ENCODE results near the gene NPHP4.

NPHP4 gene

GRCh38 chr1:6026095-6026809, 34.0 kb upstream of the NPHP4 start:
- peak overlapping the region; percentile 78 for H3K9ac ChIP-seq (ENCODE audit: low read length)
- peak overlapping the region; percentile 85 for H3K4me2 ChIP-seq (ENCODE audit: low read length)
- peaks cover 26% of the 10 kb centered on the region for H3K79me2 ChIP-seq (ENCODE audit: insufficient read depth, low read length)
- peak overlapping the region; percentile 78 for H3K27ac ChIP-seq (ENCODE audit: low read depth, low read length, poor library complexity, severe bottlenecking)
- H2AFZ ChIP-seq (ENCODE audit: low read length) = no peak overlapping the region
- H3K27me3 ChIP-seq (ENCODE audit: insufficient read depth, low read length) = no peaks in the 10 kb centered on the region
- H3F3A ChIP-seq (ENCODE audit: insufficient read depth, low read length) = no peaks in the 10 kb centered on the region
- H3K4me3 ChIP-seq (ENCODE audit: low read depth, low read length, poor library complexity, severe bottlenecking) = peak overlapping the region; percentile 77
- peaks cover 24% of the 10 kb centered on the region; the same call in 1 of the 2 replicates for H3K36me3 ChIP-seq (ENCODE audit: insufficient read depth, low read length)
- H3K9me3 ChIP-seq (ENCODE audit: low read length) = no peaks in the 10 kb centered on the region
- TF ChIP-seq EZH2 (IDR thresholded peaks at IDR 0.05; ENCODE audit: borderline replicate concordance, low read length) (no peak), CTCF (IDR thresholded peaks at IDR 0.05; ENCODE audit: low read length) (no peak)
- no peaks in the 10 kb centered on the region for H3K9me2 ChIP-seq (ENCODE audit: low read depth, low read length)
- peaks cover 58% of the 10 kb centered on the region for H3K4me1 ChIP-seq (ENCODE audit: insufficient read depth, low read length, severe bottlenecking)
- H4K20me1 ChIP-seq (ENCODE audit: insufficient read depth, low read length) = no peaks in the 10 kb centered on the region

GRCh38 chr1:6025269-6026094, 33.3 kb upstream of the NPHP4 start:
- Histone ChIP-seq H3K27me3 (ENCODE audit: insufficient read depth, low read length) (no peaks in the 10 kb centered on the region), H3K9me2 (ENCODE audit: low read depth, low read length) (no peaks in the 10 kb centered on the region), H3F3A (ENCODE audit: insufficient read depth, low read length) (no peaks in the 10 kb centered on the region), H2AFZ (ENCODE audit: low read length) (no peak overlapping the region), H3K4me1 (ENCODE audit: insufficient read depth, low read length, severe bottlenecking) (peaks cover 51% of the 10 kb centered on the region), H3K9me3 (ENCODE audit: low read length) (no peaks in the 10 kb centered on the region), H3K36me3 (ENCODE audit: insufficient read depth, low read length) (peaks cover 20% of the 10 kb centered on the region; the same call in 1 of the 2 replicates), H3K79me2 (ENCODE audit: insufficient read depth, low read length) (peaks cover 20% of the 10 kb centered on the region), H3K9ac (ENCODE audit: low read length) (peak overlapping the region; percentile 78), H3K4me2 (ENCODE audit: low read length) (peak overlapping the region; percentile 85), H3K27ac (ENCODE audit: low read depth, low read length, poor library complexity, severe bottlenecking) (peak overlapping the region; percentile 16), H4K20me1 (ENCODE audit: insufficient read depth, low read length) (no peaks in the 10 kb centered on the region), H3K4me3 (ENCODE audit: low read depth, low read length, poor library complexity, severe bottlenecking) (peak overlapping the region; percentile 77)
- TF ChIP-seq EZH2 (IDR thresholded peaks at IDR 0.05; ENCODE audit: borderline replicate concordance, low read length) = no peak
- no peak for TF ChIP-seq CTCF (IDR thresholded peaks at IDR 0.05; ENCODE audit: low read length)

GRCh38 chr1:6024376-6024775, 32.2 kb upstream of the NPHP4 start:
- H3K9me3 ChIP-seq (ENCODE audit: low read length) = no peaks in the 10 kb centered on the region
- no peak overlapping the region for H2AFZ ChIP-seq (ENCODE audit: low read length)
- TF ChIP-seq EZH2 (IDR thresholded peaks at IDR 0.05; ENCODE audit: borderline replicate concordance, low read length) = no peak
- TF ChIP-seq CTCF (IDR thresholded peaks at IDR 0.05; ENCODE audit: low read length) = no peak
- no peak overlapping the region for H3K9ac ChIP-seq (ENCODE audit: low read length)
- peak overlapping the region; percentile 40 for H3K27ac ChIP-seq (ENCODE audit: low read depth, low read length, poor library complexity, severe bottlenecking)
- no peaks in the 10 kb centered on the region for H3F3A ChIP-seq (ENCODE audit: insufficient read depth, low read length)
- peak overlapping the region; percentile 85; the same call in 1 of the 2 replicates for H3K4me2 ChIP-seq (ENCODE audit: low read length)
- H3K4me1 ChIP-seq (ENCODE audit: insufficient read depth, low read length, severe bottlenecking) = peaks cover 40% of the 10 kb centered on the region
- H3K27me3 ChIP-seq (ENCODE audit: insufficient read depth, low read length) = no peaks in the 10 kb centered on the region
- no peaks in the 10 kb centered on the region for H4K20me1 ChIP-seq (ENCODE audit: insufficient read depth, low read length)
- no peak overlapping the region for H3K4me3 ChIP-seq (ENCODE audit: low read depth, low read length, poor library complexity, severe bottlenecking)
- peaks cover 12% of the 10 kb centered on the region for H3K79me2 ChIP-seq (ENCODE audit: insufficient read depth, low read length)
- peaks cover 9% of the 10 kb centered on the region; the same call in 1 of the 2 replicates for H3K36me3 ChIP-seq (ENCODE audit: insufficient read depth, low read length)
- no peaks in the 10 kb centered on the region for H3K9me2 ChIP-seq (ENCODE audit: low read depth, low read length)

Data from OCI-LY1 (cell line).